Vagina (tissue), 2 donors: ENCODE results near the gene NFIX. TPM values are rescaled to one million over a fixed set of nuclear protein-coding genes. Genes with fewer than 3 reads are reported as not detected.

Source experiments
- DNase-seq, 2 donors: peaks; one replicate each; pipeline ENCODE4 v3.0.0-alpha.2; 2017; ENCODE audit errors: extremely low spot score in 2 of 2
- H3K27ac ChIP-seq: fragments of 200-600 bp; sonication (generic); one replicate; pipeline ENCODE4 v1.5.1; 2019
- H3K27me3 ChIP-seq: fragments of 200-600 bp; sonication (generic); one replicate; pipeline ENCODE4 v1.5.1; 2019
- H3K36me3 ChIP-seq, 2 donors: fragments of 200-600 bp; sonication (generic); one replicate each; pipeline ENCODE4 v1.5.1; 2017 to 2019
- H3K4me1 ChIP-seq: fragments of 200-600 bp; sonication (generic); one replicate; pipeline ENCODE4 v1.5.1; 2019
- H3K4me3 ChIP-seq, 2 donors: fragments of 200-600 bp; sonication (generic); 1 replicate in 1 of 2; 2 replicates in 1 of 2; pipeline ENCODE4 v1.5.1; 2016 to 2019
- H3K9me3 ChIP-seq: fragments of 200-600 bp; sonication (generic); one replicate; pipeline ENCODE4 v1.5.1; 2019
- CTCF ChIP-seq, 3 experiments: fragments of 450-650 bp in 2 of 3; fragments of 200-600 bp in 1 of 3; sonication (generic) in 1 of 3; IDR thresholded peaks; one replicate each; pipeline ENCODE4 v1.5.1; 2017 to 2019; ENCODE audit warnings: antibody characterized with exemption in 3 of 3, mild to moderate bottlenecking in 2 of 3, moderate library complexity in 2 of 3
- POLR2A ChIP-seq, 2 donors: fragments of 450-650 bp; IDR thresholded peaks; one replicate each; pipeline ENCODE4 v1.6.1; 2017; ENCODE audit warnings: antibody characterized with exemption in 2 of 2, mild to moderate bottlenecking in 2 of 2, moderate library complexity in 2 of 2
- POLR2AphosphoS5 ChIP-seq, 2 donors: sonication (generic); formaldehyde crosslinking; IDR thresholded peaks; one replicate each; pipeline ENCODE4 v1.9.0; 2017; ENCODE audit warnings: antibody characterized with exemption in 2 of 2, mild to moderate bottlenecking in 2 of 2, low read depth in 1 of 2; ENCODE audit not compliant: insufficient read depth in 1 of 2
- intact Hi-C: fragments of 100-400 bp; cut with DNase I; formaldehyde crosslinking; loops from one replicate; pipeline ENCODE4 v1.15.1; 2023
- total RNA-seq: library from RNA; depleted of rRNA; stranded (reverse); fragments of >200 nt; gene quantifications from one replicate; pipeline ENCODE4 v1.2.3, GENCODE V29; 2016

NFIX gene
- total RNA-seq, 1 donor from 2014 or later: 81.8 TPM

- no peak for DNase-seq
- Histone ChIP-seq H3K27me3 (no peaks in the 10 kb centered on the region), H3K36me3 (no peaks in the 10 kb centered on the region), H3K4me1 (peaks cover 95% of the 10 kb centered on the region), H3K9me3 (no peaks in the 10 kb centered on the region), H3K27ac (peak overlapping the region; percentile 99), H3K4me3 (no peak overlapping the region)
- TF ChIP-seq POLR2A (IDR thresholded peaks at IDR 0.05) (no peak), POLR2AphosphoS5 (IDR thresholded peaks at IDR 0.05; ENCODE audit: insufficient read depth in 1 of 2, low read depth in 1 of 2) (no peak), CTCF (IDR thresholded peaks at IDR 0.05) (no peak)
- intact Hi-C loops: no loop called here
Measured at GRCh38 chr19:13005861-13006370, 10.6 kb downstream of the NFIX start.

- Histone ChIP-seq H3K36me3 (no peaks in the 10 kb centered on the region), H3K27me3 (no peaks in the 10 kb centered on the region), H3K4me1 (peaks cover 95% of the 10 kb centered on the region), H3K27ac (peak overlapping the region; percentile 99), H3K9me3 (no peaks in the 10 kb centered on the region), H3K4me3 (peak overlapping the region; percentile 20 to 30)
- intact Hi-C loops: no loop called here
- DNase-seq: no peak
- TF ChIP-seq CTCF (IDR thresholded peaks at IDR 0.05) (no peak), POLR2AphosphoS5 (IDR thresholded peaks at IDR 0.05; ENCODE audit: insufficient read depth in 1 of 2, low read depth in 1 of 2) (no peak), POLR2A (IDR thresholded peaks at IDR 0.05) (no peak)
Measured at GRCh38 chr19:13006431-13007281, 11.4 kb downstream of the NFIX start.

GRCh38 chr19:13007292-13008045 lies 12.2 kb downstream of the NFIX start:
- Histone ChIP-seq H3K4me3 (peak overlapping the region; percentile 20 to 30), H3K27me3 (no peaks in the 10 kb centered on the region), H3K4me1 (peaks cover 99% of the 10 kb centered on the region), H3K36me3 (no peaks in the 10 kb centered on the region), H3K27ac (peak overlapping the region; percentile 99), H3K9me3 (no peaks in the 10 kb centered on the region)
- intact Hi-C loops: no loop called here
- no peak for DNase-seq
- TF ChIP-seq POLR2AphosphoS5 (IDR thresholded peaks at IDR 0.05; ENCODE audit: insufficient read depth in 1 of 2, low read depth in 1 of 2) (no peak), POLR2A (IDR thresholded peaks at IDR 0.05) (no peak), CTCF (IDR thresholded peaks at IDR 0.05) (no peak)

- H3K27ac ChIP-seq: peak overlapping the region; percentile 99
- TF ChIP-seq CTCF (IDR thresholded peaks at IDR 0.05) (no peak), POLR2A (IDR thresholded peaks at IDR 0.05) (no peak), POLR2AphosphoS5 (IDR thresholded peaks at IDR 0.05; ENCODE audit: insufficient read depth in 1 of 2, low read depth in 1 of 2) (no peak)
- H3K4me1 ChIP-seq: peaks cover 99% of the 10 kb centered on the region
- peak overlapping the region in 1 of 2 donors; percentile 0 for H3K4me3 ChIP-seq
- no peaks in the 10 kb centered on the region for H3K27me3 ChIP-seq
- intact Hi-C loops: no loop called here
- H3K36me3 ChIP-seq: no peaks in the 10 kb centered on the region
- DNase-seq: no peak
- no peaks in the 10 kb centered on the region for H3K9me3 ChIP-seq
Measured at GRCh38 chr19:13008926-13009787, 13.9 kb downstream of the NFIX start.
